Smooth muscle cell (in vitro differentiated cells): ENCODE data around the gene LRRIQ1. TPM values are rescaled to one million over a fixed set of nuclear protein-coding genes. Genes with fewer than 3 reads are reported as not detected.

Experiments used
- DNase-seq: peaks from one replicate; lab custom pipeline; 2025; ENCODE audit not compliant: unreplicated experiment; lab: John Stamatoyannopoulos, UW
- H2AFZ ChIP-seq: fragments of 200-600 bp; sonication (generic); 2 replicates; pipeline ENCODE4 v1.6.0; 2016; ENCODE audit warnings: antibody characterized with exemption, low read depth, mild to moderate bottlenecking
- H3F3A ChIP-seq: fragments of 200-600 bp; sonication (generic); 2 replicates; pipeline ENCODE4 v1.6.0; 2017; ENCODE audit warnings: antibody characterized with exemption, low read depth
- H3K27ac ChIP-seq: fragments of 200-600 bp; sonication (generic); 2 replicates; pipeline ENCODE4 v1.5.1; 2016; ENCODE audit warnings: low read depth, mild to moderate bottlenecking
- H3K27me3 ChIP-seq: fragments of 200-600 bp; sonication (generic); 2 replicates; pipeline ENCODE4 v1.6.1; 2016; ENCODE audit warnings: low read depth, mild to moderate bottlenecking
- H3K36me3 ChIP-seq: fragments of 200-600 bp; sonication (generic); 2 replicates; pipeline ENCODE4 v1.5.1; 2016; ENCODE audit warnings: low read depth
- H3K4me1 ChIP-seq: fragments of 200-600 bp; sonication (generic); 2 replicates; pipeline ENCODE4 v1.5.1; 2016; ENCODE audit warnings: low read depth
- H3K4me2 ChIP-seq: fragments of 200-600 bp; sonication (generic); 2 replicates; pipeline ENCODE4 v1.6.0; 2016; ENCODE audit warnings: mild to moderate bottlenecking
- H3K4me3 ChIP-seq: fragments of 200-600 bp; sonication (generic); 2 replicates; pipeline ENCODE4 v1.5.1; 2016; ENCODE audit warnings: mild to moderate bottlenecking
- H3K79me2 ChIP-seq: fragments of 200-600 bp; sonication (generic); 2 replicates; pipeline ENCODE4 v1.6.0; 2016; ENCODE audit warnings: low read depth, mild to moderate bottlenecking
- H3K9ac ChIP-seq: fragments of 200-600 bp; sonication (generic); 2 replicates; pipeline ENCODE4 v1.6.0; 2016; ENCODE audit warnings: low read depth
- H3K9me3 ChIP-seq: fragments of 200-600 bp; sonication (generic); replicated peaks from 2 replicates; pipeline ENCODE4 v1.5.1; 2016; ENCODE audit warnings: low read depth
- H4K20me1 ChIP-seq: fragments of 200-600 bp; sonication (generic); 2 replicates; pipeline ENCODE4 v1.6.0; 2016; ENCODE audit warnings: low read depth
- WGBS: methylation state at CpG from one replicate; pipeline ENCODE4 v1.1.7; 2016; ENCODE audit warnings: low lambda C conversion rate; 5-methylcytosine and 5-hydroxymethylcytosine counted together
- polyA plus RNA-seq: library from polyadenylated mRNA; unstranded; fragments of >200 nt; fragmentation: Nextera tagmentation; extraction: Ambion mirVana; gene quantifications from 2 replicates; pipeline ENCODE4 v1.2.1, GENCODE V29; 2016
- total RNA-seq: library from RNA; depleted of rRNA; stranded (reverse); fragments of >200 nt; gene quantifications from 2 replicates; pipeline ENCODE4 v1.2.3, GENCODE V29; 2014
- TF ChIP-seq, protein P1 (sequence below): fragments of 200-600 bp; sonication (generic); IDR thresholded peaks from 2 replicates; pipeline ENCODE4 v1.5.1; 2017; ENCODE audit warnings: borderline replicate concordance, mild to moderate bottlenecking, antibody characterized with exemption; ENCODE audit not compliant: insufficient read depth, poor library complexity, severe bottlenecking

LRRIQ1 gene
- total and polyA plus RNA-seq, 2 experiments from 2014 or later: 1.3 TPM

DNA sequence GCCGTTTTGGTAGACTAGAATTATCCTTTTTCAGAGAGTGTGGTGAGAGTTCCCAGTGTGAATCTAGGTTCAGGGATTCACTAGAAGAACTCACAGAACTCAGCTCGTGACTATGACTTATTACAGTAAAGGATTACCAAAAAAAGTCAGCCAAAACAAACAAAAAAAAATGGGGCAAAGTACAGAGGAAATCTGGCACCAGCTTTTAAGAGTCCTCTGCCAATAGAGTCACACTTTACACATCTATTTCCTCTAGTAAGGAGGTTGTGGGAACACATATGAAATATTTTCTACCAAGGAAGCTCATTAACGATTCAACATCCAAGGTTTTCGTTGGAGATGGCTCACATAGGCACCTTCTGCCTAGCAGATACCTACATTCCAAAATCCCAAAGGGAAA is 28.3 kb upstream of the LRRIQ1 start:
- Histone ChIP-seq H3K9me3 (no peaks in the 10 kb centered on the region), H3K4me2 (no peak overlapping the region), H3K79me2 (no peaks in the 10 kb centered on the region), H3F3A (no peaks in the 10 kb centered on the region), H2AFZ (no peak overlapping the region), H3K4me3 (no peak overlapping the region), H4K20me1 (no peaks in the 10 kb centered on the region), H3K36me3 (no peaks in the 10 kb centered on the region), H3K9ac (no peak overlapping the region), H3K4me1 (no peaks in the 10 kb centered on the region), H3K27me3 (no peaks in the 10 kb centered on the region), H3K27ac (no peak overlapping the region)
- TF ChIP-seq, protein P1, sequence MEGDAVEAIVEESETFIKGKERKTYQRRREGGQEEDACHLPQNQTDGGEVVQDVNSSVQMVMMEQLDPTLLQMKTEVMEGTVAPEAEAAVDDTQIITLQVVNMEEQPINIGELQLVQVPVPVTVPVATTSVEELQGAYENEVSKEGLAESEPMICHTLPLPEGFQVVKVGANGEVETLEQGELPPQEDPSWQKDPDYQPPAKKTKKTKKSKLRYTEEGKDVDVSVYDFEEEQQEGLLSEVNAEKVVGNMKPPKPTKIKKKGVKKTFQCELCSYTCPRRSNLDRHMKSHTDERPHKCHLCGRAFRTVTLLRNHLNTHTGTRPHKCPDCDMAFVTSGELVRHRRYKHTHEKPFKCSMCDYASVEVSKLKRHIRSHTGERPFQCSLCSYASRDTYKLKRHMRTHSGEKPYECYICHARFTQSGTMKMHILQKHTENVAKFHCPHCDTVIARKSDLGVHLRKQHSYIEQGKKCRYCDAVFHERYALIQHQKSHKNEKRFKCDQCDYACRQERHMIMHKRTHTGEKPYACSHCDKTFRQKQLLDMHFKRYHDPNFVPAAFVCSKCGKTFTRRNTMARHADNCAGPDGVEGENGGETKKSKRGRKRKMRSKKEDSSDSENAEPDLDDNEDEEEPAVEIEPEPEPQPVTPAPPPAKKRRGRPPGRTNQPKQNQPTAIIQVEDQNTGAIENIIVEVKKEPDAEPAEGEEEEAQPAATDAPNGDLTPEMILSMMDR: no peak
- no peak for DNase-seq
- 83% methylated on average over 4 of the region's 4 CpGs for WGBS

DNA sequence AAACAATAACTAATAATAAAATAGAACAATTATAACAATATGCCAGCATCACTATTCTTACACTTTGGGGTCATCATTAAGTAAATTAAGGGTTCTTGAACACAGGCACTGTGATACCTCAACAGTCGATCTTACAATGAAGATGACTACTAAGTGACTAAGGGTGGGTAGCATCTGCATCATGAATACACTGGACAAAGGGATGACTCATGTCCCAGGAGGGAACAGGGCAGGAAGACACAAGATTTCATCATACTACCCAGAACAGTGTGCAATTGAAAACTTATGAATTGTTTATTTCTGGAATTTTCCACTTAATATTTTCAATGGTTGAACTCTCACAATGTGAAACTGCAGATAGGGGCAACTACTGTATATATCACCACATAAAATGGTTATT is 19.7 kb upstream of the LRRIQ1 start:
- no peaks in the 10 kb centered on the region for H3K79me2 ChIP-seq
- H3K4me1 ChIP-seq: no peaks in the 10 kb centered on the region
- TF ChIP-seq, protein P1: no peak
- no peak overlapping the region for H3K4me2 ChIP-seq
- no peak for DNase-seq
- H3K27me3 ChIP-seq: no peaks in the 10 kb centered on the region
- H3K9ac ChIP-seq: no peak overlapping the region
- no peaks in the 10 kb centered on the region for H4K20me1 ChIP-seq
- H3K36me3 ChIP-seq: no peaks in the 10 kb centered on the region
- no peak overlapping the region for H3K27ac ChIP-seq
- no peaks in the 10 kb centered on the region for H3F3A ChIP-seq
- no peak overlapping the region for H3K4me3 ChIP-seq
- WGBS: 25% methylated on average over 1 of the region's 1 CpG
- H3K9me3 ChIP-seq: no peaks in the 10 kb centered on the region
- H2AFZ ChIP-seq: no peak overlapping the region

DNA sequence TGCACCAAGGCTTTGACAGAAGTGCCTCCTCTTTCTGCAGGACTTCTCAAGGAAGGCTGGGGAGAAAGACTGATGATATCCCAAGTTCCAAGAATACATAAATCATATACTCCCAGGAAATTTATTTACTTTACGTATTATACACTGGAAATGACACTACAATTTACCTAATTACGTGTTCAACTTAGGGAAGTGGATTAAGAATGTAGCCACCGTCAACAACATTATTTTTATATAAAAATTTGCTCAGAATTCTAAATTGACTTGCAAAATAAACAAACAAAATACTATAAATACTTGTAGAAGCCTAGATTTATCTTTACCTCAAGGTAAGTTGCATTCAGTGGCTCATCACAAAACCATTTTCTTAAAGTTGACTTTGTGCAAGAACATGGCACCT is 19.0 kb upstream of the LRRIQ1 start:
- H2AFZ ChIP-seq: peak overlapping the region; percentile 8
- no peaks in the 10 kb centered on the region for H4K20me1 ChIP-seq
- 91% methylated on average over 3 of the region's 3 CpGs for WGBS

DNA sequence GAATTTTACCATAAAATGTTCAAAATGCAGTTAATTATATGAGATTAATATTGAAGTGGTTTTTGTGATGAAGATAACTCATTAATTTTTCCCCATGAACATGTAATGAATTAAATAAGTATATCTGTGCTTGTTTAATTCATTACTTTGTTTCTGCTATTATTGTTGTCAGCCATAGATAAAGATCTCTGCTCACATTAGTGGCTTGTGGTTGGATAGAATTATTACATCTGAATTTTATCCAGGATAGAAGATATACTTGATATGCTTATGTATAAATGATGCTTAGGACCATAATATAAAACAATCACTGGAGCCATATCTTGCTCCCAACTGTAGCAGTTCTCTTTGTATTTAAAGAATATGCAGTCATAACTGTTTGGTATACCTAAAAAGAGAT is 18.5 kb upstream of the LRRIQ1 start:
- Histone ChIP-seq H3K9ac (no peak overlapping the region), H3K79me2 (no peaks in the 10 kb centered on the region), H3K9me3 (no peaks in the 10 kb centered on the region), H3K4me3 (no peak overlapping the region), H2AFZ (no peak overlapping the region), H3F3A (no peaks in the 10 kb centered on the region), H3K27me3 (no peaks in the 10 kb centered on the region), H3K27ac (no peak overlapping the region), H3K4me1 (no peaks in the 10 kb centered on the region), H3K36me3 (no peaks in the 10 kb centered on the region), H4K20me1 (no peaks in the 10 kb centered on the region), H3K4me2 (no peak overlapping the region)
- no peak for DNase-seq
- TF ChIP-seq, protein P1: no peak

More for the DNA sequence above, 19.0 kb upstream of the LRRIQ1 start:
- no peak overlapping the region for H3K9ac ChIP-seq
- no peaks in the 10 kb centered on the region for H3K4me1 ChIP-seq
- H3K36me3 ChIP-seq: no peaks in the 10 kb centered on the region
- no peak overlapping the region for H3K4me3 ChIP-seq
- H3K27ac ChIP-seq: no peak overlapping the region
- TF ChIP-seq, protein P1: no peak
- no peak for DNase-seq
- no peak overlapping the region for H3K4me2 ChIP-seq
- no peaks in the 10 kb centered on the region for H3F3A ChIP-seq
- H3K79me2 ChIP-seq: no peaks in the 10 kb centered on the region
- H3K9me3 ChIP-seq: no peaks in the 10 kb centered on the region
- no peaks in the 10 kb centered on the region for H3K27me3 ChIP-seq
